EL (cell line): ENCODE measurements around the gene CNN2.

Experiments
- DNase-seq: peaks from one replicate; pipeline ENCODE4 v3.0.0-alpha.2; 2016

CNN2 gene

GRCh38 chr19:996051-996838 is 30.2 kb upstream of the CNN2 start:
- peak; percentile 61 for DNase-seq

GRCh38 chr19:998064-998463 is 28.3 kb upstream of the CNN2 start:
- no peak for DNase-seq

- no peak for DNase-seq
Observed at GRCh38 chr19:999379-999719, 27.1 kb upstream of the CNN2 start.

- peak; percentile 51 for DNase-seq
Observed at GRCh38 chr19:1000095-1000494, 26.3 kb upstream of the CNN2 start, which contains the start of gene GRIN3B. Gene GRIN3B (plus strand): TSS chr19:1000419. CDS start chr19:1000438, 19 bp downstream.

- DNase-seq: no peak
Observed at GRCh38 chr19:1000591-1001537, 25.5 kb upstream of the CNN2 start.

- peak; percentile 37 for DNase-seq
Observed at GRCh38 chr19:1001538-1002166, 24.8 kb upstream of the CNN2 start.

- DNase-seq: no peak
Observed at GRCh38 chr19:1002600-1002999, 23.8 kb upstream of the CNN2 start.

- no peak for DNase-seq
Observed at GRCh38 chr19:1003283-1003682, 23.1 kb upstream of the CNN2 start.

- DNase-seq: no peak
Observed at GRCh38 chr19:1004204-1004802, 22.1 kb upstream of the CNN2 start.

GRCh38 chr19:1004803-1005664 is 21.4 kb upstream of the CNN2 start:
- no peak for DNase-seq

GRCh38 chr19:1006711-1007398 is 19.6 kb upstream of the CNN2 start:
- DNase-seq: no peak

GRCh38 chr19:1007399-1008251 is 18.8 kb upstream of the CNN2 start:
- DNase-seq: no peak

- DNase-seq: no peak
Observed at GRCh38 chr19:1008268-1009040, 18.0 kb upstream of the CNN2 start.

GRCh38 chr19:1009041-1009980 is 17.1 kb upstream of the CNN2 start:
- DNase-seq: no peak

- DNase-seq: no peak
Observed at GRCh38 chr19:1009981-1010538, 16.3 kb upstream of the CNN2 start.

GRCh38 chr19:1010586-1011510 is 15.6 kb upstream of the CNN2 start:
- no peak for DNase-seq

- no peak for DNase-seq
Observed at GRCh38 chr19:1011831-1012333, 14.5 kb upstream of the CNN2 start.
